Stimulated activated CD4-positive, alpha-beta T cell treated with anti-CD3 and anti-CD28 coated beads, Interleukin-12 subunit alpha, Interleukin-12 subunit beta, amount 100 ng/mL, for 4 hours (primary cell): ENCODE measurements around the gene TBC1D30.
"Not testable (repeated sequence)": the region's sequence is repeated elsewhere in the genome, so short reads cannot be mapped to it uniquely, and the experiment has no call there.

Experiments
- DNase-seq: peaks from one replicate; pipeline ENCODE4 v3.0.0-alpha.2; 2020

The TBC1D30 gene

GRCh38 chr12:64806593-64807460 is 17.6 kb upstream of the TBC1D30 start:
- DNase-seq, result no peak

GRCh38 chr12:64808110-64808509 is 16.3 kb upstream of the TBC1D30 start:
- DNase-seq, result no peak

GRCh38 chr12:64810831-64811230 is 13.6 kb upstream of the TBC1D30 start:
- no peak for DNase-seq

GRCh38 chr12:64813723-64814122 is 10.7 kb upstream of the TBC1D30 start:
- no peak for DNase-seq

- DNase-seq, result no peak
Observed at GRCh38 chr12:64814432-64814831, 10.0 kb upstream of the TBC1D30 start.

- no peak for DNase-seq
Observed at GRCh38 chr12:64819816-64820402, 4.5 kb upstream of the TBC1D30 start.

GRCh38 chr12:64820593-64820992 is 3.9 kb upstream of the TBC1D30 start:
- DNase-seq, result no peak

- no peak for DNase-seq
Observed at GRCh38 chr12:64821116-64821630, 3.3 kb upstream of the TBC1D30 start.

GRCh38 chr12:64824130-64824499 is 332 bp upstream of the TBC1D30 start:
- no peak for DNase-seq

- DNase-seq, result no peak
Observed at GRCh38 chr12:64825143-64826021, 935 bp downstream of the TBC1D30 start.

- DNase-seq, result peak; percentile 24
Observed at GRCh38 chr12:64826234-64826633, 1.8 kb downstream of the TBC1D30 start.

- no peak for DNase-seq
Observed at GRCh38 chr12:64828713-64829112, 4.3 kb downstream of the TBC1D30 start.

- no peak for DNase-seq
Observed at GRCh38 chr12:64833928-64834327, 9.5 kb downstream of the TBC1D30 start.

GRCh38 chr12:64835901-64836300 is 11.5 kb downstream of the TBC1D30 start:
- DNase-seq, result no peak

- no peak for DNase-seq
Observed at GRCh38 chr12:64836856-64837255, 12.4 kb downstream of the TBC1D30 start.

GRCh38 chr12:64837427-64837826 is 13.0 kb downstream of the TBC1D30 start:
- DNase-seq, result no peak

GRCh38 chr12:64840119-64840518 is 15.7 kb downstream of the TBC1D30 start:
- DNase-seq, result no peak

- DNase-seq, result no peak
Observed at GRCh38 chr12:64840949-64841717, 16.7 kb downstream of the TBC1D30 start.

GRCh38 chr12:64848409-64848808 is 24.0 kb downstream of the TBC1D30 start:
- DNase-seq, result not testable (repeated sequence)

GRCh38 chr12:64858882-64859605 is 34.6 kb downstream of the TBC1D30 start:
- no peak for DNase-seq

- DNase-seq, result no peak
Observed at GRCh38 chr12:64860446-64860998, 36.1 kb downstream of the TBC1D30 start.
